Gastrocnemius medialis (tissue), 4 donors: Measurements from ENCODE around the gene DTD1. TPM values are rescaled to one million over a fixed set of nuclear protein-coding genes. Genes with fewer than 3 reads are reported as not detected.

Source experiments
- ATAC-seq, 2 donors: fragments of 150-250 bp; one replicate each; pipeline ENCODE4 v1.9.1; 2016
- DNase-seq, 2 donors: peaks; one replicate each; pipeline ENCODE4 v3.0.0-alpha.2; 2019
- H3K27ac ChIP-seq, 4 donors: fragments of 200-600 bp; sonication (generic); 1 replicate in 1 of 4; 2 replicates in 3 of 4; pipeline ENCODE4 v1.5.1; 2016 to 2018; ENCODE audit warnings: mild to moderate bottlenecking in 2 of 4, moderate library complexity in 1 of 4
- H3K27me3 ChIP-seq, 3 donors: fragments of 200-600 bp; sonication (generic) in 2 of 3; 1 replicate in 1 of 3; 2 replicates in 2 of 3; pipeline versions ENCODE4 v1.5.1 to v1.6.0; 2016 to 2019; ENCODE audit warnings: mild to moderate bottlenecking in 1 of 3, moderate library complexity in 1 of 3
- H3K36me3 ChIP-seq, 2 donors: fragments of 200-600 bp; sonication (generic) in 1 of 2; one replicate each; pipeline ENCODE4 v1.5.1; 2017 to 2018
- H3K4me1 ChIP-seq, 2 donors: fragments of 200-600 bp; sonication (generic) in 1 of 2; one replicate each; pipeline ENCODE4 v1.5.1; 2016 to 2017; ENCODE audit warnings: mild to moderate bottlenecking in 2 of 2
- H3K4me3 ChIP-seq, 4 donors: fragments of 200-600 bp; sonication (generic) in 3 of 4; 1 replicate in 1 of 4; 2 replicates in 3 of 4; pipeline ENCODE4 v1.5.1; 2016 to 2019; ENCODE audit warnings: mild to moderate bottlenecking in 2 of 4
- H3K9me3 ChIP-seq, 3 donors: fragments of 200-600 bp; sonication (generic) in 2 of 3; 1 replicate in 1 of 3; 2 replicates in 2 of 3; pipeline ENCODE4 v1.5.1; 2016 to 2019
- POLR2A ChIP-seq, 2 donors: fragments of 450-650 bp; IDR thresholded peaks; one replicate each; pipeline ENCODE4 v1.6.1; 2017; ENCODE audit warnings: antibody characterized with exemption in 2 of 2, mild to moderate bottlenecking in 2 of 2, moderate library complexity in 2 of 2
- in situ Hi-C, 4 donors: fragments of 200-750 bp; cut with MboI; loops; one replicate each; pipeline versions ENCODE4 v1.15.0 to v1.8.0; 2017; ENCODE audit warnings: low sequenced_read_pairs in 4 of 4
- intact Hi-C: fragments of 100-400 bp; cut with DNase I; formaldehyde crosslinking; loops from one replicate; pipeline ENCODE4 v1.15.1; 2023; ENCODE audit warnings: low total_unique reads
- total RNA-seq, 4 donors: library from RNA; depleted of rRNA; stranded (reverse); fragments of >200 nt; gene quantifications; one replicate each; pipeline versions ENCODE4 v1.1.0 to v1.2.3, GENCODE V29; 2016
- TF ChIP-seq, protein P1 (sequence below), 5 experiments: fragments of 450-650 bp in 3 of 5; fragments of 200-600 bp in 2 of 5; sonication (generic) in 2 of 5; IDR thresholded peaks in 4 of 5; conservative IDR thresholded peaks in 1 of 5; 1 replicate in 4 of 5; 2 replicates in 1 of 5; pipeline ENCODE4 v1.5.1; 2016 to 2019; ENCODE audit warnings: antibody characterized with exemption in 5 of 5, mild to moderate bottlenecking in 3 of 5, moderate library complexity in 3 of 5

The DTD1 gene
- total RNA-seq, 4 donors from 2014 or later = 18.0 to 33.0 (median 26.5) TPM

DNA sequence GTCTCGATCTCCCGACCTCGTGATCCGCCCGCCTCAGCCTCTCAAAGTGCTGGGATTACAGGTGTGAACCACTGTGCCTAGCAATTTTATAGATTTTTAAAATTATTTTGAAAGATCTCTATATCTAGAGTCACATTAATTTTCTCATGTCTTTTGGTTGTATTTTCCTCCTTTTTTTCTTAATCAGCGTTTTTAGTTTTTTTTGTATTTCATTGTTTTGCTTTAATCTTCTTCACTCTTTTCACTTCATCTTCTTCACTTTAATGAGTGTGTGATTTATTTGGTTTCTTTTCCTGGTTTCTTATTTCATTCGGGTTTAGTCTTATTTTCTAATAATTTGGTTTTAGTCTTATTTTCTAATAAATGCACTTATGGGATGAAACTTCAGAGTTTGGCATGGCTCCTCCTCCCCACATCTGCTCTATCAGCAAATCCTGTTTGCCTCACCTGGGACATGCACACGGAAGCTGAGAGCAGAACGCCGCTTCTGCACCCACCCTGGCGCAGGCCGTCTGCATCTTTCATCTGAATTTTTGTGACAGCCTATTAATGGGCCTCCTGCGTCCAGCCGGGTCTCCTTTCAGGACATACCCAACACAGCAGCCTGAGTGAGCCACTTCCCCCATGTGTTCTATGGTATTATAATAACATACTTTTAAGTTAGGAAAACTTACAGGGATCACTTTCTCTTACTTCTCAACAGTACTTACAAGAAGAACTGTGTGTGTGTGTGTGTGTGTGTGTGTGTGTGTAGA lies 35.5 kb downstream of the DTD1 start:
- in situ Hi-C loops = no loop called here
- H3K4me1 ChIP-seq = no peaks in the 10 kb centered on the region

DNA sequence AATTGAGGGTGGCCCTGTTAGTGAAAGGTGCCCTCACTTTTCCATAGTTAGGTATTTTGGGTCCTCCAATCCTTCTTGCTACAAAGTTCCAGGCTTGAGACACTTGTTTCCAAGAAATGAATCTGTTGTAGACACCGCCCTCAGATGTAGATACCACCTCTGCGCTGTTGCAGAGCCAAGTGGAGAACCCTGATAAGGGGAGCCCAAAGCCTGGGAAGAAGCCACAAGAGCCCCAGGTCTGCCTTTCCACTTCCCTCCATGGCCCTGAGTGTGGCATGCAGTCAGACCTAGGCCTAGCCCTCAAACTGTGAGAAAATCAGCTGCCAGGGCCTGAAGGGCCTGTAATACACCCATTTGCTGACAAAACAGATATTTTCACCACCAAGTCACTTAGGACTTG lies 37.1 kb downstream of the DTD1 start:
- no peak for TF ChIP-seq POLR2A (IDR thresholded peaks at IDR 0.05)
- TF ChIP-seq, protein P1, sequence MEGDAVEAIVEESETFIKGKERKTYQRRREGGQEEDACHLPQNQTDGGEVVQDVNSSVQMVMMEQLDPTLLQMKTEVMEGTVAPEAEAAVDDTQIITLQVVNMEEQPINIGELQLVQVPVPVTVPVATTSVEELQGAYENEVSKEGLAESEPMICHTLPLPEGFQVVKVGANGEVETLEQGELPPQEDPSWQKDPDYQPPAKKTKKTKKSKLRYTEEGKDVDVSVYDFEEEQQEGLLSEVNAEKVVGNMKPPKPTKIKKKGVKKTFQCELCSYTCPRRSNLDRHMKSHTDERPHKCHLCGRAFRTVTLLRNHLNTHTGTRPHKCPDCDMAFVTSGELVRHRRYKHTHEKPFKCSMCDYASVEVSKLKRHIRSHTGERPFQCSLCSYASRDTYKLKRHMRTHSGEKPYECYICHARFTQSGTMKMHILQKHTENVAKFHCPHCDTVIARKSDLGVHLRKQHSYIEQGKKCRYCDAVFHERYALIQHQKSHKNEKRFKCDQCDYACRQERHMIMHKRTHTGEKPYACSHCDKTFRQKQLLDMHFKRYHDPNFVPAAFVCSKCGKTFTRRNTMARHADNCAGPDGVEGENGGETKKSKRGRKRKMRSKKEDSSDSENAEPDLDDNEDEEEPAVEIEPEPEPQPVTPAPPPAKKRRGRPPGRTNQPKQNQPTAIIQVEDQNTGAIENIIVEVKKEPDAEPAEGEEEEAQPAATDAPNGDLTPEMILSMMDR (IDR thresholded peaks at IDR 0.05 in 4 of 5, conservative IDR thresholded peaks at IDR 0.05 in 1 of 5) = no peak
- ATAC-seq (no peak), DNase-seq (no peak)
- H3K27me3 ChIP-seq = no peaks in the 10 kb centered on the region
- H3K27ac ChIP-seq = no peak overlapping the region
- H3K9me3 ChIP-seq = no peaks in the 10 kb centered on the region
- H3K36me3 ChIP-seq = no peaks in the 10 kb centered on the region
- no peak overlapping the region for H3K4me3 ChIP-seq
- no peaks in the 10 kb centered on the region for H3K4me1 ChIP-seq
- in situ Hi-C loops = loop anchor here in 3 of 4 donors (25.0 kb wide), 1 partner anchor 1037 kb away; no protein-coding TSS in a partner anchor
- intact Hi-C loops = no loop called here

More for the DNA sequence above, 35.5 kb downstream of the DTD1 start:
- H3K9me3 ChIP-seq = no peaks in the 10 kb centered on the region
- TF ChIP-seq, protein P1 (IDR thresholded peaks at IDR 0.05 in 4 of 5, conservative IDR thresholded peaks at IDR 0.05 in 1 of 5) = no peak
- no peak for TF ChIP-seq POLR2A (IDR thresholded peaks at IDR 0.05)
- intact Hi-C loops = no loop called here
- no peak overlapping the region for H3K27ac ChIP-seq
- H3K36me3 ChIP-seq = no peaks in the 10 kb centered on the region
- H3K27me3 ChIP-seq = no peaks in the 10 kb centered on the region
- no peak for DNase-seq
- ATAC-seq = no peak
- no peak overlapping the region for H3K4me3 ChIP-seq

DNA sequence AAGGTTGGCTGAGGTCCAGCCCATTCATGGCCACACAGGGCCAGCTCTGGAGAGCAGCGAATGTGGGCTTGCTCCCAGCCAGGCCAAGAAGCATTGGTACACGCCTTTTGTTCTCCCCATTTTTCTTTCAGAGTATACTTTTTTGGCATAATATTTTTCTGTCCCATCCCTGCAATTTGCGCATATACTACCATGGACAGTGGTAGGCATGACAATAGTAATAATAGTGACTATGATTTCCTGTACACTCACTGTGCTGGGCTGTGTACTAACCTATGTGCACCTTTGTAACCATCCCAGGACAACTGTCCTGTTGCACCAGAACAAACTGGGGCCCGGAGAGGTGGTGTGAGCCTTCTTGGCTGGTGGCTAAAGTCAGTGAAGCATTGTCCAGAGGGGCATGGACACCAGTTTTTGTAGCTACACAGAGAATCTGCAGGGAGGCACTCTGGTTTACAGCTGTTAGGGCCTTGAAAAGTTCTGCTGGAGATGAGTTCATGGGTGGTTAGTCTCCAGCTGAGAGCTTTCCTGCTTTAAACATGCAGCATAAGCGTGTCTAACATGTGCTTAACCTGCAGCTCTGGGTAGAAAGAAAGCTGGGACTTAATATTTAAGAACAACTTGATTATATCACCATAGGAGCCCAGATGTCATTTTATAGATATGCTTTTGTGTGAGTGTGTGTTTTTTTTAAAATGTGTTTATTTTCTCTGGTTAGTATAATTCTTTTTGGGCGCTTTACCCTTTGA lies 38.2 kb downstream of the DTD1 start:
- DNase-seq (no peak), ATAC-seq (no peak)
- Histone ChIP-seq H3K36me3 (no peaks in the 10 kb centered on the region), H3K4me3 (no peak overlapping the region), H3K27me3 (no peaks in the 10 kb centered on the region), H3K27ac (no peak overlapping the region), H3K9me3 (no peaks in the 10 kb centered on the region), H3K4me1 (no peaks in the 10 kb centered on the region)
- intact Hi-C loops (no loop called here), in situ Hi-C loops (loop anchor here in 3 of 4 donors (25.0 kb wide), 1 partner anchor 1036 kb away; no protein-coding TSS in a partner anchor)
- TF ChIP-seq, protein P1 (IDR thresholded peaks at IDR 0.05 in 4 of 5, conservative IDR thresholded peaks at IDR 0.05 in 1 of 5) = no peak
- no peak for TF ChIP-seq POLR2A (IDR thresholded peaks at IDR 0.05)

DNA sequence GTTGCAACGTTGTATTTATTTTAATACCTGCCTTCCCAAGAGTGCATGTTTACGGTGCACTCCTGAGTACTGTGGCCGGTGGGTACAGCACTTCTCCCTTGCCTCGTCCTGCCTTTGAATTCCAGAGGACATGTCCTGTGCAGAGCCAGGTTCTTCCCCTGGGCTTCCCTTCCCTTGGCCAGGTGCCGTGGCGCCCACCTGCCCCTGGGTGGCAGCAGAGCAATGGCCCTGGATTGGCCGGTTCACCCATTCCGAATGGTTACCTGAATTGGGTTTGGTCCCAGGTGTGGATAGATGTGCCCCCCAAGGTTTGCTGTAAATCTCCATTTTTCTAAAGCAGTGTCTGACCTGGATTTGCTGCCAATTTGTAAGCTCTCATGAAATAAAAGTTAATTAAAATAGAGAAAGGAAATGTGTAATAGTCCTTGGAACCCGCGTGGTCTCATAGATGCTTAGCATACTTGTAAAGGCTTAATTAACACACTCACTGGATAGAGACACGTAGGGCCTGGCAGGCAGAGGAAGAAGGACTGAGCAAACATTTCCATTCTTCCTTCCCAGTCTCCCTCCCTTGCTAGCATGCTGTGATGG lies 40.6 kb downstream of the DTD1 start:
- ATAC-seq (no peak), DNase-seq (no peak)
- Histone ChIP-seq H3K36me3 (no peaks in the 10 kb centered on the region), H3K4me3 (no peak overlapping the region), H3K27me3 (no peaks in the 10 kb centered on the region), H3K27ac (no peak overlapping the region), H3K4me1 (no peaks in the 10 kb centered on the region), H3K9me3 (no peaks in the 10 kb centered on the region)
- TF ChIP-seq POLR2A (IDR thresholded peaks at IDR 0.05) = no peak
- TF ChIP-seq, protein P1 (IDR thresholded peaks at IDR 0.05 in 4 of 5, conservative IDR thresholded peaks at IDR 0.05 in 1 of 5) = peak in 4 of 5 experiments; percentile 7 to 51 (median 26)
- intact Hi-C loops = no loop called here
- in situ Hi-C loops = loop anchor here in 3 of 4 donors (25.0 kb wide), 1 partner anchor 1034 kb away; no protein-coding TSS in a partner anchor
